HG03354 (cell line): ENCODE data around the gene NTRK1.
"Not testable (repeated sequence)": the region's sequence is repeated elsewhere in the genome, so short reads cannot be mapped to it uniquely, and the experiment has no call there.

Experiments used
- ATAC-seq: cut with Tn5 transposase; IDR thresholded peaks from one replicate; pipeline ENCODE4 v1.9.1; 2021; ENCODE audit warnings: mild to moderate bottlenecking; ENCODE audit not compliant: unreplicated experiment, poor library complexity, severe bottlenecking

The NTRK1 gene

GRCh38 chr1:156925154-156926010 lies 64.7 kb downstream of the NTRK1 start:
- no peak for ATAC-seq

- ATAC-seq: no peak
These were observed 65.5 kb downstream of the NTRK1 start for GRCh38 chr1:156926175-156926574.

- not testable (repeated sequence) for ATAC-seq
These were observed 66.0 kb downstream of the NTRK1 start for GRCh38 chr1:156926695-156927094.

GRCh38 chr1:156927215-156928042 lies 66.8 kb downstream of the NTRK1 start:
- ATAC-seq: no peak

- ATAC-seq: no peak
These were observed 67.5 kb downstream of the NTRK1 start for GRCh38 chr1:156928043-156928602.

- ATAC-seq: no peak
These were observed 69.1 kb downstream of the NTRK1 start for GRCh38 chr1:156929596-156930238.

- no peak for ATAC-seq
These were observed 69.8 kb downstream of the NTRK1 start for GRCh38 chr1:156930483-156930882.
